Measurements from ENCODE around the gene ELP6.

GRCh38 chr3:47503033-47503432, 10.5 kb downstream of the ELP6 start:
- TF ChIP-seq LARP7 (IDR thresholded peaks at IDR 0.05) = no peak
- peak; percentile 72; the same call in 1 of the 2 replicates for TF ChIP-seq SPI1 (IDR thresholded peaks at IDR 0.05; ENCODE audit: borderline replicate concordance, low read depth, low read length)
- no peak for TF ChIP-seq ZNF444 (CRISPR knock-in tag; IDR thresholded peaks at IDR 0.05)
- TF ChIP-seq YY1 (IDR thresholded peaks at IDR 0.05; ENCODE audit: borderline replicate concordance in 1 of 3, control insufficient read depth in 1 of 3, extremely low read depth in 1 of 3, insufficient read depth in 3 of 3, insufficient read length in 1 of 3, insufficient replicate concordance in 2 of 3, low read depth in 1 of 3, low read length in 2 of 3) = peak in 2 of 3 experiments; percentile 23 to 83
- TF ChIP-seq, protein P1, sequence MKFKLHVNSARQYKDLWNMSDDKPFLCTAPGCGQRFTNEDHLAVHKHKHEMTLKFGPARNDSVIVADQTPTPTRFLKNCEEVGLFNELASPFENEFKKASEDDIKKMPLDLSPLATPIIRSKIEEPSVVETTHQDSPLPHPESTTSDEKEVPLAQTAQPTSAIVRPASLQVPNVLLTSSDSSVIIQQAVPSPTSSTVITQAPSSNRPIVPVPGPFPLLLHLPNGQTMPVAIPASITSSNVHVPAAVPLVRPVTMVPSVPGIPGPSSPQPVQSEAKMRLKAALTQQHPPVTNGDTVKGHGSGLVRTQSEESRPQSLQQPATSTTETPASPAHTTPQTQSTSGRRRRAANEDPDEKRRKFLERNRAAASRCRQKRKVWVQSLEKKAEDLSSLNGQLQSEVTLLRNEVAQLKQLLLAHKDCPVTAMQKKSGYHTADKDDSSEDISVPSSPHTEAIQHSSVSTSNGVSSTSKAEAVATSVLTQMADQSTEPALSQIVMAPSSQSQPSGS (CRISPR knock-in tag; IDR thresholded peaks at IDR 0.05) = no peak
- TF ChIP-seq ATF1 (CRISPR knock-in tag; IDR thresholded peaks at IDR 0.05) = no peak
- TF ChIP-seq ATF1 (tag; IDR thresholded peaks at IDR 0.05) = peak; percentile 31; the same call in 1 of the 2 replicates
- no peak for TF ChIP-seq SIN3A (IDR thresholded peaks at IDR 0.05; ENCODE audit: borderline replicate concordance in 2 of 2, control insufficient read depth in 1 of 2, low read depth in 2 of 2, low read length in 2 of 2)
- TF ChIP-seq EZH2 (IDR thresholded peaks at IDR 0.05; ENCODE audit: borderline replicate concordance, low read depth, low read length) = no peak
- TF ChIP-seq GABPA (tag; conservative IDR thresholded peaks at IDR 0.05; ENCODE audit: low read depth) = no peak
- TF ChIP-seq CREB5 (CRISPR knock-in tag; IDR thresholded peaks at IDR 0.05) = no peak
